Right lobe of liver (tissue), 6 donors: ENCODE data around the gene RPGRIP1L. TPM values are rescaled to one million over a fixed set of nuclear protein-coding genes. Genes with fewer than 3 reads are reported as not detected.

Experiments used
- ATAC-seq, 4 donors: fragments of 200-7000 bp; cut with Tn5 transposase; one replicate each; pipeline ENCODE4 v1.9.1; 2020; ENCODE audit warnings: mild to moderate bottlenecking in 4 of 4, moderate library complexity in 4 of 4
- DNase-seq, 3 donors: peaks; one replicate each; pipeline ENCODE4 v3.0.0-alpha.2; 2020
- H3K27ac ChIP-seq, 3 donors: fragments of 200-600 bp; one replicate each; pipeline ENCODE4 v1.8.0; 2022
- H3K27me3 ChIP-seq, 2 donors: fragments of 200-600 bp; one replicate each; pipeline ENCODE4 v1.8.0; 2022
- H3K36me3 ChIP-seq, 4 donors: fragments of 200-600 bp; sonication (generic) in 1 of 4; one replicate each; pipeline versions ENCODE4 v1.5.1 to v1.8.0; 2017 to 2022; ENCODE audit warnings: control low read depth in 1 of 4
- H3K4me1 ChIP-seq, 4 donors: fragments of 200-600 bp; sonication (generic) in 1 of 4; one replicate each; pipeline versions ENCODE4 v1.5.1 to v1.8.0; 2017 to 2022; ENCODE audit warnings: control low read depth in 1 of 4
- H3K4me3 ChIP-seq, 3 donors: fragments of 200-600 bp; one replicate each; pipeline ENCODE4 v1.8.0; 2022
- H3K9me3 ChIP-seq, 4 donors: fragments of 200-600 bp; sonication (generic) in 1 of 4; one replicate each; pipeline versions ENCODE4 v1.5.1 to v1.8.0; 2017 to 2022; ENCODE audit warnings: control low read depth in 1 of 4
- POLR2A ChIP-seq: fragments of 450-650 bp; IDR thresholded peaks from one replicate; pipeline ENCODE4 v1.6.1; 2017; ENCODE audit warnings: antibody characterized with exemption, mild to moderate bottlenecking
- WGBS: methylation state at CpG from one replicate; pipeline ENCODE4 v1.1.6; 2018; ENCODE audit warnings: low coverage, low lambda C conversion rate; ENCODE audit not compliant: insufficient coverage; ENCODE audit errors: missing lambda C conversion rate; 5-methylcytosine and 5-hydroxymethylcytosine counted together
- intact Hi-C, 2 donors: fragments of 100-400 bp; cut with DNase I; formaldehyde crosslinking; loops; one replicate each; pipeline versions ENCODE4 v1.11.2 to v1.14.1; 2022
- total RNA-seq, 6 experiments: library from RNA; depleted of rRNA in 2 of 6; stranded (reverse); fragments of >200 nt in 2 of 6; fragmentation: NEBNext Ultra II Directional in 3 of 6; extraction: Animal tissue kit (Norgen Biotek cat#: 25700) in 3 of 6; gene quantifications; one replicate each; pipeline versions ENCODE4 v1.1.0 to v1.2.4, GENCODE V29; 2016 to 2023
- TF ChIP-seq, protein P1 (sequence below), 4 donors: fragments of 200-600 bp in 3 of 4; fragments of 450-650 bp in 1 of 4; IDR thresholded peaks; one replicate each; pipeline versions ENCODE4 v1.5.1 to v1.8.0; 2016 to 2022; ENCODE audit warnings: antibody characterized with exemption in 4 of 4, mild to moderate bottlenecking in 2 of 4
- donor health status: DM: no; HTN: yes; CAD: no.
- donor health status: DM: no; HTN: no; CAD: no.
- donor health status: DM: no; HTN: no; CAD: no.
- donor health status: DM: no; HTN: yes; CAD: no.
- donor health status: DM: no; HTN: yes; CAD: no.

Gene RPGRIP1L
- total RNA-seq, 6 experiments from 2014 or later = 0.86 to 2.0 (median 1.3) TPM

DNA sequence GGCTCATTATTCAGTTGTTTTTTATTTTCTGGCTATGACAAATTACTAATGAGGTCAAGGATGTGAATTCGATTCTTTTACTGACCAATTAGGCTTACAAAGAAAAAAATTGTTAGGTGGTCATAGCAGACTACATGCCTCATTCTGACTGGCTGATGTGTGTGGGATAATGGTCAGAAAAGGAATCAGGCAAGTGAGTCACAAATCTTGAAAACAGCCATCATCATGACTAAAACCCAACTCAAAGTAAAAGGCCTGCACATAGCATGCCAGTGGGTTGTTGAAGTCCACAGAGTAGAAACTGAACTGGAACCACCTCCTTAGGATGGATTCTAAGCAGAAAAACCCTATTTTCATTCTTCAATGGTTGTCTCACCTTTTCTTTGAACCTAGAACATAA is 8.6 kb downstream of the RPGRIP1L start:
- Histone ChIP-seq H3K4me1 (no peaks in the 10 kb centered on the region), H3K27me3 (no peaks in the 10 kb centered on the region), H3K27ac (no peak overlapping the region), H3K9me3 (no peaks in the 10 kb centered on the region), H3K36me3 (no peaks in the 10 kb centered on the region), H3K4me3 (no peak overlapping the region)
- no peak for TF ChIP-seq POLR2A
- TF ChIP-seq, protein P1, sequence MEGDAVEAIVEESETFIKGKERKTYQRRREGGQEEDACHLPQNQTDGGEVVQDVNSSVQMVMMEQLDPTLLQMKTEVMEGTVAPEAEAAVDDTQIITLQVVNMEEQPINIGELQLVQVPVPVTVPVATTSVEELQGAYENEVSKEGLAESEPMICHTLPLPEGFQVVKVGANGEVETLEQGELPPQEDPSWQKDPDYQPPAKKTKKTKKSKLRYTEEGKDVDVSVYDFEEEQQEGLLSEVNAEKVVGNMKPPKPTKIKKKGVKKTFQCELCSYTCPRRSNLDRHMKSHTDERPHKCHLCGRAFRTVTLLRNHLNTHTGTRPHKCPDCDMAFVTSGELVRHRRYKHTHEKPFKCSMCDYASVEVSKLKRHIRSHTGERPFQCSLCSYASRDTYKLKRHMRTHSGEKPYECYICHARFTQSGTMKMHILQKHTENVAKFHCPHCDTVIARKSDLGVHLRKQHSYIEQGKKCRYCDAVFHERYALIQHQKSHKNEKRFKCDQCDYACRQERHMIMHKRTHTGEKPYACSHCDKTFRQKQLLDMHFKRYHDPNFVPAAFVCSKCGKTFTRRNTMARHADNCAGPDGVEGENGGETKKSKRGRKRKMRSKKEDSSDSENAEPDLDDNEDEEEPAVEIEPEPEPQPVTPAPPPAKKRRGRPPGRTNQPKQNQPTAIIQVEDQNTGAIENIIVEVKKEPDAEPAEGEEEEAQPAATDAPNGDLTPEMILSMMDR (IDR thresholded peaks at IDR 0.05) = no peak
- ATAC-seq (no peak), DNase-seq (no peak)
- 69% methylated on average over 1 of the region's 1 CpG for WGBS
- intact Hi-C loops = no loop called here

- no peaks in the 10 kb centered on the region for H3K36me3 ChIP-seq
- H3K27me3 ChIP-seq = no peaks in the 10 kb centered on the region
- intact Hi-C loops = no loop called here
- no peak overlapping the region for H3K4me3 ChIP-seq
- ATAC-seq (no peak), DNase-seq (no peak)
- TF ChIP-seq POLR2A = no peak
- TF ChIP-seq, protein P1 (IDR thresholded peaks at IDR 0.05) = no peak
- H3K27ac ChIP-seq = no peak overlapping the region
- H3K4me1 ChIP-seq = no peaks in the 10 kb centered on the region
- H3K9me3 ChIP-seq = no peaks in the 10 kb centered on the region
- 93% methylated on average over 5 of the region's 5 CpGs for WGBS
Observed at GRCh38 chr16:53693320-53693719, 10.3 kb downstream of the RPGRIP1L start.

DNA sequence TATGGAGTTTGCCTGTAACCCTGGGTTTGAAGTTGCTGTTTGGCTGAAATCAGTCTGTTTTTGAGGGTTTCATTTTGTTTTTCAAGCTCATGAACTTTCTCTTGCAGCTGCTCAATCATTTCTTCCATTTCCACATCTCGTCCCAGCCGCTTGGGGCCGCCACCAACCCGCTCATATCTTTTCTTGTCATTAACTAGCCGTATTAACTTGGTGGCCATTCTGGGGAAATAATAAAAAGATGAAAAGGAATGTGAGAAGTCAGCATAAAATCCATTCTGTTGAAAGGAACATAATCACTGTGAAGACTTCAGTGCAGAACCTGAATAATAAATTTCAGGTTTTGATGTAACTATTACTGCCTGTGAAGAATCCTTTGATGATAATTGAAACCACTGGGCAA is 11.5 kb downstream of the RPGRIP1L start:
- TF ChIP-seq, protein P1 (IDR thresholded peaks at IDR 0.05) = no peak
- no peak for TF ChIP-seq POLR2A
- Histone ChIP-seq H3K9me3 (no peaks in the 10 kb centered on the region), H3K4me3 (no peak overlapping the region), H3K27ac (no peak overlapping the region), H3K27me3 (no peaks in the 10 kb centered on the region), H3K4me1 (no peaks in the 10 kb centered on the region), H3K36me3 (no peaks in the 10 kb centered on the region)
- ATAC-seq (no peak), DNase-seq (no peak)
- 93% methylated on average over 5 of the region's 5 CpGs for WGBS
- intact Hi-C loops = no loop called here

GRCh38 chr16:53690771-53691170 is 12.9 kb downstream of the RPGRIP1L start:
- Histone ChIP-seq H3K27ac (no peak overlapping the region), H3K9me3 (no peaks in the 10 kb centered on the region), H3K4me1 (no peaks in the 10 kb centered on the region), H3K4me3 (no peak overlapping the region), H3K36me3 (no peaks in the 10 kb centered on the region), H3K27me3 (no peaks in the 10 kb centered on the region)
- TF ChIP-seq, protein P1 (IDR thresholded peaks at IDR 0.05) = no peak
- TF ChIP-seq POLR2A = no peak
- DNase-seq (no peak), ATAC-seq (no peak)
- intact Hi-C loops = no loop called here
- 89% methylated on average over 2 of the region's 2 CpGs for WGBS

- H3K4me3 ChIP-seq = no peak overlapping the region
- H3K27ac ChIP-seq = no peak overlapping the region
- H3K36me3 ChIP-seq = no peaks in the 10 kb centered on the region
- no peaks in the 10 kb centered on the region for H3K4me1 ChIP-seq
- no peak for TF ChIP-seq POLR2A
- TF ChIP-seq, protein P1 (IDR thresholded peaks at IDR 0.05) = no peak
- intact Hi-C loops = no loop called here
- DNase-seq (no peak), ATAC-seq (no peak)
- no peaks in the 10 kb centered on the region for H3K9me3 ChIP-seq
- no peaks in the 10 kb centered on the region for H3K27me3 ChIP-seq
- WGBS = 96% methylated on average over 3 of the region's 3 CpGs
Observed at GRCh38 chr16:53689636-53690035, 14.0 kb downstream of the RPGRIP1L start.
